Activated CD8-positive, alpha-beta memory T cell treated with anti-CD3 and anti-CD28 coated beads for 1 hour (primary cell): ENCODE data around the gene CELF2.
"Not testable (repeated sequence)": the region's sequence is repeated elsewhere in the genome, so short reads cannot be mapped to it uniquely, and the experiment has no call there.

Experiments
- DNase-seq, 2 donors: peaks; one replicate each; pipeline ENCODE4 v3.0.0-alpha.2; 2020; ENCODE audit warnings: low read depth in 1 of 2; ENCODE audit errors: extremely low read depth in 1 of 2

CELF2 gene

GRCh38 chr10:11017570-11018431 is at the start of gene CELF2:
CELF2 (plus strand) TSS chr10:11017872; CDS start chr10:11018090, 218 bp downstream.
- peak in 1 of 2 donors; percentile 24 for DNase-seq

- no peak for DNase-seq
Observed at GRCh38 chr10:10968257-10968588, 49.4 kb upstream of the CELF2 start.

- no peak for DNase-seq
Observed at GRCh38 chr10:10973310-10973709, 44.4 kb upstream of the CELF2 start.

GRCh38 chr10:10975647-10976046 is 42.0 kb upstream of the CELF2 start:
- DNase-seq = no peak

- DNase-seq = no peak
Observed at GRCh38 chr10:10976652-10977051, 41.0 kb upstream of the CELF2 start.

- no peak for DNase-seq
Observed at GRCh38 chr10:10977226-10977956, 40.3 kb upstream of the CELF2 start.

- DNase-seq = no peak
Observed at GRCh38 chr10:10977978-10978377, 39.7 kb upstream of the CELF2 start.

- DNase-seq = no peak
Observed at GRCh38 chr10:10985361-10985760, 32.3 kb upstream of the CELF2 start.

- DNase-seq = no peak
Observed at GRCh38 chr10:10986606-10987005, 31.1 kb upstream of the CELF2 start.

GRCh38 chr10:10987111-10987510 is 30.6 kb upstream of the CELF2 start:
- no peak for DNase-seq

GRCh38 chr10:10989669-10990068 is 28.0 kb upstream of the CELF2 start:
- DNase-seq = no peak

GRCh38 chr10:10991144-10991543 is 26.5 kb upstream of the CELF2 start:
- DNase-seq = no peak

- DNase-seq = no peak
Observed at GRCh38 chr10:10992072-10992471, 25.6 kb upstream of the CELF2 start.

GRCh38 chr10:10992961-10993714 is 24.5 kb upstream of the CELF2 start:
- DNase-seq = no peak

GRCh38 chr10:10993785-10994184 is 23.9 kb upstream of the CELF2 start:
- no peak for DNase-seq

GRCh38 chr10:10994360-10994759 is 23.3 kb upstream of the CELF2 start:
- no peak for DNase-seq

GRCh38 chr10:10995120-10995519 is 22.6 kb upstream of the CELF2 start:
- DNase-seq = no peak

GRCh38 chr10:10996966-10997620 is 20.6 kb upstream of the CELF2 start:
- no peak for DNase-seq

- not testable (repeated sequence) for DNase-seq
Observed at GRCh38 chr10:10999501-10999900, 18.2 kb upstream of the CELF2 start.

GRCh38 chr10:11002485-11002884 is 15.2 kb upstream of the CELF2 start:
- DNase-seq = no peak

- no peak for DNase-seq
Observed at GRCh38 chr10:11002916-11003315, 14.8 kb upstream of the CELF2 start.
